GM12892 (cell line): ENCODE data around the gene TMEM131.

ENCODE experiments used
- POLR2A ChIP-seq: IDR thresholded peaks from 2 replicates; pipeline ENCODE4 v1.6.1; 2011; ENCODE audit warnings: low read depth, low read length, control low read depth
- POLR2AphosphoS5 ChIP-seq: IDR thresholded peaks from 2 replicates; pipeline ENCODE4 v1.6.1; 2011; ENCODE audit warnings: low read depth, low read length, control low read depth

DNA sequence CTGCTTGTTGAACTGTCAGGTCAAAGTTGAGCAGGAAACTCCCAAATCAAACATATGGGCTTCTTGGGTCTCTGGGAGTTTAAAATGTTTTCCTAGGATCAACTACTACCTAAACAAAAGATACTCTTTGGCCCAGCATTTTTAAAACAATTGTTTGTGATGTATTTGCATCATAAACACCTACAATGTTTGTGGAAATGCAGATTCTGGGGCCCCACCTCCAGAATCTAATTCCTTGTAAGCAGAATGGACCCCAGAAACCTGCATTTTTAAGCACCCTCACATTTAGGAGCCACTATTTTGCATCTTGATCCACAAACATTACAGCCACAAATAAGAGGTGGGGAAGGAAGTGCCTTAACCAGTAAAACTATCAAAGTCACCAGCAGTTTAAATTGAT lies 104.1 kb downstream of the TMEM131 start:
- TF ChIP-seq POLR2A (no peak), POLR2AphosphoS5 (no peak)
